Nephron (organoid): Measurements from ENCODE around the gene ARHGDIA.

Experiments
- H3K27ac Mint-ChIP-seq, 3 experiments: 2 replicates each; pipeline ENCODE4 v1.8.0; 2020; ENCODE audit warnings: mixed read lengths in 3 of 3, mild to moderate bottlenecking in 2 of 3, moderate library complexity in 1 of 3
- H3K27me3 Mint-ChIP-seq: 2 replicates; pipeline ENCODE4 v1.8.0; 2021; ENCODE audit warnings: low read depth, mild to moderate bottlenecking, moderate library complexity, mixed read lengths
- H3K36me3 Mint-ChIP-seq: 2 replicates; pipeline ENCODE4 v1.8.0; 2020; ENCODE audit warnings: low read depth, mixed read lengths
- H3K4me1 Mint-ChIP-seq: 2 replicates; pipeline ENCODE4 v1.8.0; 2020; ENCODE audit warnings: mixed read lengths
- H3K4me3 Mint-ChIP-seq, 3 experiments: 2 replicates each; pipeline ENCODE4 v1.8.0; 2020; ENCODE audit warnings: mild to moderate bottlenecking in 3 of 3, mixed read lengths in 3 of 3, moderate library complexity in 2 of 3
- H3K9me3 Mint-ChIP-seq: 2 replicates; pipeline ENCODE4 v1.8.0; 2020; ENCODE audit warnings: mixed read lengths
- CTCF ChIP-seq, 3 experiments: fragments of 200-600 bp; sonication (generic); IDR thresholded peaks; one replicate each; pipeline ENCODE4 v1.5.0; 2021; ENCODE audit warnings: antibody characterized with exemption in 3 of 3; ENCODE audit not compliant: unreplicated experiment in 3 of 3

Gene ARHGDIA

GRCh38 chr17:81903896-81904599 is 32.9 kb upstream of the ARHGDIA start:
- peaks cover 16% of the 10 kb centered on the region for H3K27me3 Mint-ChIP-seq
- H3K36me3 Mint-ChIP-seq = peaks cover 14% of the 10 kb centered on the region
- no peak for TF ChIP-seq CTCF (IDR thresholded peaks at IDR 0.05; ENCODE audit: unreplicated experiment in 3 of 3)
- no peaks in the 10 kb centered on the region for H3K9me3 Mint-ChIP-seq
- no peak overlapping the region for H3K4me3 Mint-ChIP-seq
- no peaks in the 10 kb centered on the region for H3K4me1 Mint-ChIP-seq
- no peak overlapping the region for H3K27ac Mint-ChIP-seq

- H3K4me1 Mint-ChIP-seq = no peaks in the 10 kb centered on the region
- H3K4me3 Mint-ChIP-seq = peak overlapping the region in 1 of 3 experiments; percentile 60
- H3K27ac Mint-ChIP-seq = no peak overlapping the region
- H3K27me3 Mint-ChIP-seq = peaks cover 16% of the 10 kb centered on the region
- no peaks in the 10 kb centered on the region for H3K9me3 Mint-ChIP-seq
- H3K36me3 Mint-ChIP-seq = peaks cover 14% of the 10 kb centered on the region
- TF ChIP-seq CTCF (IDR thresholded peaks at IDR 0.05; ENCODE audit: unreplicated experiment in 3 of 3) = no peak
Observed at GRCh38 chr17:81903415-81903831, 32.3 kb upstream of the ARHGDIA start.

GRCh38 chr17:81902653-81903414 is 31.7 kb upstream of the ARHGDIA start:
- no peaks in the 10 kb centered on the region for H3K9me3 Mint-ChIP-seq

GRCh38 chr17:81902023-81902652 is 31.0 kb upstream of the ARHGDIA start, which contains the start of gene NPB:
Gene NPB (plus strand): TSS chr17:81902238. CDS start chr17:81902278, 40 bp downstream.
- Mint-ChIP-seq H3K4me3 (peak within 1 kb of the TSS; percentile 29 to 58 (median 39)), H3K27me3 (peaks cover 16% of the 10 kb centered on the region), H3K9me3 (no peaks in the 10 kb centered on the region), H3K4me1 (no peaks in the 10 kb centered on the region), H3K27ac (no peak within 1 kb of the TSS), H3K36me3 (peaks cover 19% of the 10 kb centered on the region)
- no peak for TF ChIP-seq CTCF (IDR thresholded peaks at IDR 0.05; ENCODE audit: unreplicated experiment in 3 of 3)

More at GRCh38 chr17:81902653-81903414, 31.7 kb upstream of the ARHGDIA start:
- Mint-ChIP-seq H3K27ac (no peak overlapping the region), H3K36me3 (peaks cover 17% of the 10 kb centered on the region), H3K27me3 (peaks cover 16% of the 10 kb centered on the region), H3K4me1 (no peaks in the 10 kb centered on the region), H3K4me3 (no peak overlapping the region)
- TF ChIP-seq CTCF (IDR thresholded peaks at IDR 0.05; ENCODE audit: unreplicated experiment in 3 of 3) = no peak

- no peak for TF ChIP-seq CTCF (IDR thresholded peaks at IDR 0.05; ENCODE audit: unreplicated experiment in 3 of 3)
- H3K4me1 Mint-ChIP-seq = no peaks in the 10 kb centered on the region
- peaks cover 16% of the 10 kb centered on the region for H3K27me3 Mint-ChIP-seq
- H3K9me3 Mint-ChIP-seq = no peaks in the 10 kb centered on the region
- peaks cover 20% of the 10 kb centered on the region for H3K36me3 Mint-ChIP-seq
- H3K27ac Mint-ChIP-seq = no peak overlapping the region
- peak overlapping the region; percentile 58 to 67 (median 62) for H3K4me3 Mint-ChIP-seq
Observed at GRCh38 chr17:81901167-81902022, 30.3 kb upstream of the ARHGDIA start.
